ENCODE measurements around the gene HEXIM2. TPM values are rescaled to one million over a fixed set of nuclear protein-coding genes. Genes with fewer than 3 reads are reported as not detected.

Gene HEXIM2
- total and polyA plus RNA-seq, 2 of the 13 experiments (the other 11 are each of a cell fraction or from before 2014, with no cell fraction given): 27.1 to 32.4 TPM

DNA sequence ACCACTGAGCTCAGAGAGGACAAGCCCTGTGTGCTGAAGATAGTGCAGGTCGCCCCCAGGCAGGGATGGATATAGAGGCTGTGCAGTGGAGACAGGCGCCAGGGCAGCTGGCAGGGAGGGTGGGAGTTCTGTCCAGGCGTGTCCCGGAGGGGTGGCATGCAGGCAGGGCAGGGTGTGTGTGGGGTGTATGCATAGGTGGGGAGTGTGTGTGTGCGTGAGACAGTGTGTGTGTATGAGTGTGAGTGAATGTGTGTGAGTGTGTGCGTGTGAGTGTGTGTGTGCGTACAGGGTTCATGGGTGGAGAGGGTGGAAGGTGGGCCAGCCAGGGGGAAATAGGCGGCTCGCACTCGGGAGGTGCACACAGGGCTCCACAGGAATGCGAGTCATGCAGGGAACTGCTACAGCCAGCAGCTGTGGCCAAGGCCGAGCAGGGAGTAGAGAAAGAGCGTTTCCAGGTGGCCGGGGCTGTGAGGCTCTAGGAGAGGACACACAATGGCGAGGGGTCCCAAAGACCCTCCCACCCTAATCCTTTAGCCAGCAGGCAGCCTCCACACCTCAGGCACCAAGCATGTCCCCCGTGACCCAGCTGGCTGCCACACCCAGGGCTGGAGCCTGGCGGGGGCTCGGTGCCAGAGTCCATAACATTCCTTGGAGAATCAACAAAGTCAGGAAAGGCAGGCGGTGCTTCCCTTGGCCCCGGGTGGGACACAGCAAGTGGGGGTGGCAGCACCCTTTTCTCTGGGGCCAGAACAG, 34.0 kb upstream of the HEXIM2 start (continued):
- TF ChIP-seq, protein P1, sequence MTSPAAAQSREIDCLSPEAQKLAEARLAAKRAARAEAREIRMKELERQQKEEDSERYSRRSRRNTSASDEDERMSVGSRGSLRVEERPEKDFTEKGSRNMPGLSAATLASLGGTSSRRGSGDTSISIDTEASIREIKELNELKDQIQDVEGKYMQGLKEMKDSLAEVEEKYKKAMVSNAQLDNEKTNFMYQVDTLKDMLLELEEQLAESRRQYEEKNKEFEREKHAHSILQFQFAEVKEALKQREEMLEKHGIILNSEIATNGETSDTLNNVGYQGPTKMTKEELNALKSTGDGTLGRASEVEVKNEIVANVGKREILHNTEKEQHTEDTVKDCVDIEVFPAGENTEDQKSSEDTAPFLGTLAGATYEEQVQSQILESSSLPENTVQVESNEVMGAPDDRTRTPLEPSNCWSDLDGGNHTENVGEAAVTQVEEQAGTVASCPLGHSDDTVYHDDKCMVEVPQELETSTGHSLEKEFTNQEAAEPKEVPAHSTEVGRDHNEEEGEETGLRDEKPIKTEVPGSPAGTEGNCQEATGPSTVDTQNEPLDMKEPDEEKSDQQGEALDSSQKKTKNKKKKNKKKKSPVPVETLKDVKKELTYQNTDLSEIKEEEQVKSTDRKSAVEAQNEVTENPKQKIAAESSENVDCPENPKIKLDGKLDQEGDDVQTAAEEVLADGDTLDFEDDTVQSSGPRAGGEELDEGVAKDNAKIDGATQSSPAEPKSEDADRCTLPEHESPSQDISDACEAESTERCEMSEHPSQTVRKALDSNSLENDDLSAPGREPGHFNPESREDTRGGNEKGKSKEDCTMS (CRISPR knock-in tag; conservative IDR thresholded peaks at IDR 0.05): no peak
- no peak for TF ChIP-seq NCOA5 (CRISPR knock-in tag; IDR thresholded peaks at IDR 0.05)
- TF ChIP-seq GATAD1 (CRISPR knock-in tag; IDR thresholded peaks at IDR 0.05): peak; percentile 26; the same call in 1 of the 2 replicates
- TF ChIP-seq KDM1A (CRISPR knock-in tag; IDR thresholded peaks at IDR 0.05): no peak
- TF ChIP-seq ZNF138 (CRISPR knock-in tag; IDR thresholded peaks at IDR 0.05; ENCODE audit: low read depth): 0 out of 2 replicates have a peak, but pooled peaks have one; percentile 5
- TF ChIP-seq, protein P2, sequence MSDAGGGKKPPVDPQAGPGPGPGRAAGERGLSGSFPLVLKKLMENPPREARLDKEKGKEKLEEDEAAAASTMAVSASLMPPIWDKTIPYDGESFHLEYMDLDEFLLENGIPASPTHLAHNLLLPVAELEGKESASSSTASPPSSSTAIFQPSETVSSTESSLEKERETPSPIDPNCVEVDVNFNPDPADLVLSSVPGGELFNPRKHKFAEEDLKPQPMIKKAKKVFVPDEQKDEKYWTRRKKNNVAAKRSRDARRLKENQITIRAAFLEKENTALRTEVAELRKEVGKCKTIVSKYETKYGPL (CRISPR knock-in tag; IDR thresholded peaks at IDR 0.05): no peak
- peak; percentile 27; the same call in 1 of the 2 replicates for TF ChIP-seq ZMYM3 (CRISPR knock-in tag; IDR thresholded peaks at IDR 0.05)
- TF ChIP-seq AKAP8 (CRISPR knock-in tag; IDR thresholded peaks at IDR 0.05): no peak
- TF ChIP-seq CENPT (CRISPR knock-in tag; IDR thresholded peaks at IDR 0.05; ENCODE audit: low read depth): no peak
- TF ChIP-seq SP5 (CRISPR knock-in tag; IDR thresholded peaks at IDR 0.05; ENCODE audit: borderline replicate concordance, low read depth): 0 out of 2 replicates have a peak, but pooled peaks have one; percentile 46
- TF ChIP-seq CHD4 (IDR thresholded peaks at IDR 0.05; ENCODE audit: borderline replicate concordance, low read length): 0 out of 2 replicates have a peak, but pooled peaks have one; percentile 29
- no peak for TF ChIP-seq DR1 (CRISPR knock-in tag; IDR thresholded peaks at IDR 0.05)
- TF ChIP-seq, protein P3, sequence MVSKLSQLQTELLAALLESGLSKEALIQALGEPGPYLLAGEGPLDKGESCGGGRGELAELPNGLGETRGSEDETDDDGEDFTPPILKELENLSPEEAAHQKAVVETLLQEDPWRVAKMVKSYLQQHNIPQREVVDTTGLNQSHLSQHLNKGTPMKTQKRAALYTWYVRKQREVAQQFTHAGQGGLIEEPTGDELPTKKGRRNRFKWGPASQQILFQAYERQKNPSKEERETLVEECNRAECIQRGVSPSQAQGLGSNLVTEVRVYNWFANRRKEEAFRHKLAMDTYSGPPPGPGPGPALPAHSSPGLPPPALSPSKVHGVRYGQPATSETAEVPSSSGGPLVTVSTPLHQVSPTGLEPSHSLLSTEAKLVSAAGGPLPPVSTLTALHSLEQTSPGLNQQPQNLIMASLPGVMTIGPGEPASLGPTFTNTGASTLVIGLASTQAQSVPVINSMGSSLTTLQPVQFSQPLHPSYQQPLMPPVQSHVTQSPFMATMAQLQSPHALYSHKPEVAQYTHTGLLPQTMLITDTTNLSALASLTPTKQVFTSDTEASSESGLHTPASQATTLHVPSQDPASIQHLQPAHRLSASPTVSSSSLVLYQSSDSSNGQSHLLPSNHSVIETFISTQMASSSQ (IDR thresholded peaks at IDR 0.05; ENCODE audit: low read depth): no peak
- TF ChIP-seq, protein P3 (CRISPR knock-in tag; IDR thresholded peaks at IDR 0.05; ENCODE audit: borderline replicate concordance): no peak
- no peak for TF ChIP-seq ZBTB21 (CRISPR knock-in tag; IDR thresholded peaks at IDR 0.05)
- 0 out of 2 replicates have a peak, but pooled peaks have one; percentile 5 for TF ChIP-seq SP2 (CRISPR knock-in tag; IDR thresholded peaks at IDR 0.05)
- no peak for TF ChIP-seq LCORL (IDR thresholded peaks at IDR 0.05)
- TF ChIP-seq LCORL (CRISPR knock-in tag; IDR thresholded peaks at IDR 0.05): peak; percentile 85
- TF ChIP-seq TRIM24 (CRISPR knock-in tag; IDR thresholded peaks at IDR 0.05): no peak
- TF ChIP-seq ETV6 (CRISPR knock-in tag; conservative IDR thresholded peaks at IDR 0.05): no peak
- no peak for TF ChIP-seq SMC3 (IDR thresholded peaks at IDR 0.05; ENCODE audit: low read length)
- TF ChIP-seq HNRNPK (IDR thresholded peaks at IDR 0.05; ENCODE audit: low read depth, low read length, poor library complexity, severe bottlenecking): no peak
- TF ChIP-seq HOXD1 (CRISPR knock-in tag; IDR thresholded peaks at IDR 0.05): no peak
- peak; percentile 57 for TF ChIP-seq KAT8 (CRISPR knock-in tag; IDR thresholded peaks at IDR 0.05)
- TF ChIP-seq PLRG1 (conservative IDR thresholded peaks at IDR 0.05): no peak
- TF ChIP-seq REL (CRISPR knock-in tag; conservative IDR thresholded peaks at IDR 0.05): no peak
